Stimulated activated CD4-positive, alpha-beta T cell treated with anti-CD3 and anti-CD28 coated beads, Interleukin-4, amount 100 ng/mL, for 24 hours (primary cell): Measurements from ENCODE around the gene TPSD1.
A peak's percentile ranks its signal among the peaks of the same experiment; 100 is the strongest.
"Not testable (repeated sequence)": the region's sequence is repeated elsewhere in the genome, so short reads cannot be mapped to it uniquely, and the experiment has no call there.

Source experiments
- DNase-seq: peaks from one replicate; pipeline ENCODE4 v3.0.0-alpha.2; 2020

The TPSD1 gene

DNA sequence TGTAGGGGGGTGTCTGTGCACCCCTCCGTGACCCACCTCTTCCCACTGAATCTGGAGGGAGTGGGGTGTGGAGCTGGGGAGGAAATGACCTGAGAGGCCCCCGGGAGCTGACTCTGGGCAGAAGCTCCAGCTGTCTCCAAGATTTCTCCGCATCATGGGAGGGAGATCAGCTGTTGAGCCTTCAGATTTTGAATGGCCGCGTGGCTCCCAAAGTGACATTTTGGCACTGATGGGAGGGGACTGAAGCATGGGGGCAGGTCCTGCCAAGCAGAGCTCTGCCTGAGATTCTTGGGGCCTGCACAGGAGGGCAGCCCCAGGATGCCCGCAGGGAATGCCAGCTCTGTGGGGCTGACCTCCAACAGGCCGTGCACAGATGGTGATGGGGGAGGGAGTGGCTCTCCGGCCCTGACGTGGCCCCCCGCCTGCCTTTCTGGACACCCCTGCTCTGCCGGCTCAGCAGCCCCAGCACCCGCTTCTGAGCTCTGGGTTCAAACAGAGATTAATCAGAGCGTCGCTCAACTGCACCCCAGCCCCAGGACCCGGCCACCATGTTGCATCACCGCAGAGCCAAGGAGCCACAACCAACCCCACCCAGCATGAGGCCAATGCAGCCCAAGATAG, 28.2 kb downstream of the TPSD1 start:
- DNase-seq = no peak

DNA sequence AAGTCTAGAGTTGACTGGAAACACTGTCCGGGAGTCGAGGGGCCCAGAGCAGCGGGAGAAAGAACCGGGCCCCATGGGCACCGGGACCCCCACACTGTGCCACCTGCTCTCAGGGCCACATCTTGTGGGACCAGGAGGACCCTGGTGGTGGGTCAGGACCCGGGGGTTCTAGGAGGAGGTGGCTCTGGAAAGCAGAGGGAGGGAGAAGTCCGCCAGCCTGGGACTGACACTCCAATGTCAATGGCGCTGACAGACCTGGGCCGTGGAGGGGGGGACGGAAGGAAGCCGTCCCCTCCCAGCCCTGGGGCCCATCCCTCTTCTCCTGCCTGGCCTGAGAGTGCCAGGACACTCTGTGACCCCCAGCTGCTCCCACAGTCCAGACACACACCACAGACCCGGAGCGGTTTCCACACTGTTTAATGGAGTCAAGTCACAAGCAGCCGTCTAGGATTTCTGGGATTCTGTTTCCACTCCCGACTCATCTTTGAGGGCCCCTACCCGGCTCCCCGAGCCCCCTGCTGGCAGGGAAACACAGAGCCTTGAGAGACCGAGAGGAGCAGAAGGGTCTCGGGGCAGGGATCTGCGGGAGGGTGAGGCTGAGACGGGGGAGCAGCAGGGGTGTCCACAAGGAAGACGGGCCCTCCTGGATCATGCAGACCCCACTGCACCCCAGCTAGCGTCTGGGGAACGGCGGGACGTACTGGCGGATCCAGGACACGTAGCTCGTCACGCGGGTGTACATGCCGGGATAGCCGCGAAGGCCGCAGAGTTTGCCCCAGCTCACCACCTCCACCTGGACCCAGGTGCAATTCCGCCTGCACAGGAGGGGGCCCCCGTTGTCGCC, 30.0 kb downstream of the TPSD1 start:
- DNase-seq = no peak

DNA sequence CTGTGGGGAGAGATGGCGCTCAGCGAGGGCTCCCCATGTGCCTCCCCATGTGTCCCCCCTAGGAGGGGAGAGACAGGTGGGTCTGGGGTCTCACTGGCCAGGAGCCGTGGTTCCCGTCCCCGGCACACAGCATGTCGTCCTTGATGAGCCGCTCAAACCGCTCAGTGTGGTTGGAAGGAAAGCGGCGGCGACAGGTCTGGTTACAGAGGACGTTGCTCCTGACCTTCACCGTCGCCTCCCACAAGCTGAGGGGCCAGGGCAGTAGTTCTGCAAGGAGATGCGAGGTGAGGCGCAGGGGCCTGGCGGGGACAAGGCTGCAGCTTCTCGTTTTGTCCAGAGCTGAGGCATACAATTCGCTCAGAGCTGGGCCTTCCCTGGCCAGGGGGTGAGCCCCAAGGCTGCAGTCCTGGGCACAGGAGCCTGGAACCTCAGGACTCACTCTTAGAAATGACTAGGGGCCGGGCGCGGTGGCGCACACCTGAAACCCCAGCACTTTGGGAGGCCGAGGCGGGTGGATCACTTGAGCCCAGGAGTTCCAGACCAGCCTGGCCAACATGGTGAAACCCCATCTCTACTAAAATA, 30.7 kb downstream of the TPSD1 start:
- DNase-seq = no peak

GRCh38 chr16:1287982-1288670, 32.3 kb downstream of the TPSD1 start:
- DNase-seq = no peak

DNA sequence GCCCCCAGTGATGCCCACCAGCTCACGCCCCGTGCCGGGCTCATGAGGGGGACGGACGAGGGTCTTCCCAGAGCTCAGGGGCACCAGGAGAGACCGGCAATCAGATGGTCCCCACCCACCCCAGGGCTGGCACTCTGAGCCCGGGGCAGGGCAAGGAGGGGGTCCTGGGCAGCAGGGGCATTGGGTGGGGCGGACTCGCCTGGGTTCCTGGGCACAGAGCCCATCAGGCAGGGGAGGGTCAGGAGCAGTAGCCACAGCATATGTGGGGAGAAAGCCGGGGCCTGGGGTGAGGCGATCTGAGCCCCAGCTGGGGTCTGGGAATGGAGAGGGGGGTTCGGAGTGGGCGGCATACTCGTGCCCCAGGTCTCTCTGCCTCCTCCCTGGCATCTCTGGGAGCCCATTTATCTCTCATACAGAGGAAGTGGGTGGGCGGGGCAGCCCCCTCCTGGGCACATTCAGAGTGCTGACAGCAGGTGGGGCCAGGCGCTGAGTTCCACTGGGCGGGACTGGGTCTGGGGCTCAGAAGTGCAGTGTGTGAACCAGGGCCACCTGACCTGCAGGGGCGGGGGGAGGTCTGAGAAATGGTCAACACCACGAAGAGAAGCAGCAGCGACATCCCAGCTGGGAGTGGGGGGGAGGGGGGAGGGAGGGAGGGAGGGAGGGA, 33.1 kb downstream of the TPSD1 start:
- DNase-seq = no peak

DNA sequence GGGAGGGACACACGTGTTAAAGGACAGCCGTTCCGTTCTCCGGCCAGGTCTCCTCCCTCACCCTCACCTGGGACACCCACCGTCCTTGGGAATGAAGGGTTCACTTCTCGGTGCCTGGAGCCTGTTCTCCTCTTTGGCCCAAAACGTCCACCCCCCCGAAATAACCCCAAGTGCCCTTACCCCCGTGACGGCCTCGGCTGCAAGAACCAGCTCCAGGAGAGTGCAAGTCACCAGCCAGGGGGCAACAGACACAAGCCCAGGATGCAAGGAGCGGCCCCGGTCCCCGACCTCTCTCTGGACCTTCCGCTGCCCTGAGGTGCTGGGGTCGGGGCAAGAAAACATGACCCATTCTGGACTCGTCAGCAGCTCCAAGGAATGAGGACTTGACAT, 33.6 kb downstream of the TPSD1 start:
- no peak for DNase-seq

GRCh38 chr16:1290063-1290501, 34.2 kb downstream of the TPSD1 start:
- no peak for DNase-seq

DNA sequence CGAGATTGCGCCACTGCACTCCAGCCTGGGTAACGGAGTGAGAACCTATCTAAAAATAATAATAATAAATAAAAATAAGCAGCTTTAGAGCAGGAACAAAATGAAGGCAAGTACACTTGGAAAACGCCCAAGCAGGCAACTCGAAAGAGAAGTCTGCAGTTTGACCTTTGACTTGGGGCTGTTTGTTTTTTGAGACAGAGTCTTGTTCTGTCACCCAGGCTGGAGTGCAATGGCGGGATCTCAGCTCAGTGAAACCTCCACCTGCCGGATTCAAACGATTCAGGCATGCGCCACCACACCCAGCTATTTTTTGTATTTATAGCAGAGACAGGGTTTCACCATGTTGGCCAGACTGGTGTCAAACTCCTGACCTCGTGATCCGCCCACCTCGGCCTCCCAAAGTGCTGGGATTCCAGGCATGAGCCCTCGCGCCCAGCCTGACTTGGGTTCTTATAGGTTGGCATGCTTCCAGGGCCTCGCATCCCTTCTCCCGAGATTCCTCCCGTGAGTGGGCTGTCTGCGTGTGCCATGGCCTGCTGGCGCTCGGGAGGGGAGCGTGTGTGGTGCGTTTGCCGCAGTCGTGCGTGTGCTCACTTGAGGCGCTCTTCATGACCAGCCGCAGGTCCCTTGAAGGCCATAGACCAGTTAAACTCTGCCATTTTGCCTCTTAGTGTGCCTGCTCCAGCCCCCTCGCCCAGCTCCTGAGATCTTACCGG, 35.1 kb downstream of the TPSD1 start:
- DNase-seq = no peak

- DNase-seq = no peak
Observed at GRCh38 chr16:1291576-1291974, 35.7 kb downstream of the TPSD1 start.

- not testable (repeated sequence) for DNase-seq
Observed at GRCh38 chr16:1292208-1292607, 36.3 kb downstream of the TPSD1 start.

DNA sequence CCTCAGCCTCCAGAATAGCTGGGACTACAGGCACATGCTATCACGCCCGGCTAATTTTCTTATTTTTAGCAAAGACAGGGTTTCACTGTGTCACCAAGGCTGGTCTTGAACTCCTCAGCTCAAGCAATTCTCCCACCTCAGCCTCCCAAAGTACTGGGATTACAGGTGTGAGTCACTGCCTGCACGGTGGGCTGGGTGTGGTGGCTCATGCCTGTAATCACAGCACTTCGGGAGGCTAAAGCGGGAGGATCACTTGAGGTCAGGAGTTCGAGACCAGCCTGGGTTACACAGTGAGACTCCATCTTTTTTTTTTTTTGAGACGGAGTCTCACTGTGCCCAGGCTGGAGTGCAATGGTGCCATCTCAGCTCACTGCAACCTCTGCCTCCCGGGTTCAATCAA, 36.9 kb downstream of the TPSD1 start:
- DNase-seq = not testable (repeated sequence)

GRCh38 chr16:1293921-1294656, 38.2 kb downstream of the TPSD1 start:
- DNase-seq = no peak

GRCh38 chr16:1295465-1295864, 39.6 kb downstream of the TPSD1 start:
- DNase-seq = no peak

DNA sequence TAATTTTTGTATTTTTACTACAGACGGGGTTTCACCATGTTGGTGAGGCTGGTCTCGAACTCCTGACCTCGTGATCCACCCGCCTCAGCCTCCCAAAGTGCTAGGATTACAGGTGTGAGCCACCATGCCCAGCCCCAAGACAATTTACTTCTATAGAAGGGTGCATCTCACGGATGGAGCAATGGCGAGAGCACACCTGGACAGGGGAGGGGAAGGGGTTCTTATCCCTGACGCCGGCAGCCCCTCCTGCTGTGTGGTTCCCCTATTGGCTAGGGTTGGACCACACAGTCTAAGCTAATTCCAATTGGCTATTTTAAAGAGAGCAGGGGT, 40.8 kb downstream of the TPSD1 start:
- DNase-seq = not testable (repeated sequence)

GRCh38 chr16:1297018-1297696, 41.3 kb downstream of the TPSD1 start:
- DNase-seq = no peak

DNA sequence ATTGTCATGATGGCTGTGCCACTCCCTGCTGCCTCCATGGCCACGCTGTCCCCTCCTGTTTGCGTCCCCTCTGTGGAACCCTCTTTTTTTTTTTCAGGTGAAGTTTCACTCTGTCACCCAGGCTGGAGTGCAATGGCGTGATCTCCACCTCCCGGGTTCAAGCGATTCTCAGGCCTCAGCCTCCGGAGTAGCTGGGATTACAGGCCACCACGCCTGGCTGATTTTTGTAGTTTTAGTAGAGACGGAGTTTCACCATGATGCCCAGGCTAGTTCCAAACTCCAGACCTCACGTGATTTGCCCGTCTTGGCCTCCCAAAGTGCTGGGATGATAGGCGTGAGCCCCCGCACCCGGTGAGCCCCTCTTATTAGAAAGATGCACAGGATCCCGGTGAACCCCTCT, 42.5 kb downstream of the TPSD1 start:
- DNase-seq = no peak

DNA sequence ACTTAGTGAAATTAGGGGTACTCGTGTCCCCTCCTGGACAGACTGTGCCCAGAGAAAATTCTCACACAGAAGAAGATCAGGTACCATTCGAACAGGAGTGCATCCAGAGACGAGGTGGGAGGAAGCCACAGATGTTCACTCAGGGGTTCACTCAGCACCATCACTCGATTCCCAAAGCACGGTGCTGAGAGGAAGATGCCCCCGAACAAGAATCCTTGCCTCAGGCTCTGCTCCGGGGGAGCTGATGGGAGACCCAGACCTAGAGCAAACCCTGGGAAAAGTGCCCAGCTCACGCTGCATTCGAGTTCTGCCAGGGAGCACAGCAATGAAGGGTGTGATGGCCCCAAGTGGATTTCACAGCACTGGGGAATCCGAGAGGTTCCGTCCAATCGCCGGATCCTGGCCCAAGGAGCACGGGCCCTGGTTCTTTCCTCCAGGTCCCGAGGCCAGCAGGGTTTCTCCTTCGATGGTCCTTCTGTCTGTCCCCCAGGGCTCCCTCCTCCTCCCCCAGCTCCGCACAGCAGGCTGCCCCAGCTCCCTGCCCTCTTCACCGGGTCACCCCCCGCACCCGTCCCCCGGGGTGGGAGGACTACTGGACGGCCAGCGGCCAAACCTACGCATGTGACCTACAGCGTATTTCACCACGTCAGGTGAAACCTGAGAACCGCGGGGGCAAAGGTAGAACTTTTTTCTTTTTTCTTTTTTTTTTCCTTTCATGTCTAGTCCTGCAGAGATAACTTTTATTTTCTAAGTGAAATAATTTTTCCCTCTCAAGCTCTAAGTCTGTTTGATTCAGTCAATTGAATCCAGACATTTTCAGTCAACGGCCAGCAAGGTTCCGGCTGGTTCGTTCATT, 43.4 kb downstream of the TPSD1 start:
- DNase-seq = no peak

DNA sequence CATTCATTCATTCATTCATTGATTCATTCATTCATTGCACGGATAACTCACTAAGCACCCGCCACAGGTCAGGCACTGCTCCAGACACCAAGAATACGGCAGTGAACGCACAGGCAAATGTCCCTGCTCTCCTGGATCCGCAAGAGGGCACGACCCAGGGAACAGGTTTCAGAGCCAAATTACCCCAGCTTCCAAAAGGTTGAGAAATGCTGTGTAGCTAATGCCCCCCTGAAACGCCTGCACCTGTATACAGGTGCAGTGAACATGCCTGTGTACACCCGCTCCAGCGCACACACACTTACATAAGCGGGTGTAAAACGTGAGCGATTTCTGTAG, 44.0 kb downstream of the TPSD1 start:
- no peak for DNase-seq

GRCh38 chr16:1300664-1301476, 45.0 kb downstream of the TPSD1 start:
- peak; percentile 75 for DNase-seq
